Type B pancreatic cell (in vitro differentiated cells): ENCODE results near the gene GBA3. TPM values are rescaled to one million over a fixed set of nuclear protein-coding genes. Genes with fewer than 3 reads are reported as not detected.

Experiments used
- DNase-seq: peaks from one replicate; pipeline ENCODE4 v3.0.0; 2021; ENCODE audit warnings: mixed read lengths; ENCODE audit not compliant: unreplicated experiment; ENCODE audit errors: extremely low spot score
- H3K27ac Mint-ChIP-seq: 2 replicates; pipeline ENCODE4 v1.8.0; 2021; ENCODE audit warnings: mild to moderate bottlenecking, mixed read lengths
- H3K27me3 Mint-ChIP-seq: 2 replicates; pipeline ENCODE4 v1.8.0; 2021; ENCODE audit warnings: mixed read lengths
- H3K36me3 Mint-ChIP-seq: 2 replicates; pipeline ENCODE4 v1.8.0; 2021; ENCODE audit warnings: mixed read lengths
- H3K4me1 Mint-ChIP-seq: one replicate; pipeline ENCODE4 v1.8.0; 2021; ENCODE audit warnings: mixed read lengths; ENCODE audit not compliant: unreplicated experiment
- H3K4me3 Mint-ChIP-seq: 2 replicates; pipeline ENCODE4 v1.8.0; 2021; ENCODE audit warnings: mild to moderate bottlenecking, mixed read lengths
- H3K9me3 Mint-ChIP-seq: 2 replicates; pipeline ENCODE4 v1.8.0; 2021; ENCODE audit warnings: mixed read lengths
- total RNA-seq: library from RNA; stranded (reverse); gene quantifications from 2 replicates; pipeline ENCODE4 v1.2.1, GENCODE V29; 2021; ENCODE audit warnings: low replicate concordance
- TF ChIP-seq, protein P1 (sequence below): fragments of 200-600 bp; sonication (generic); conservative IDR thresholded peaks from 2 replicates; pipeline ENCODE4 v1.5.0; 2021; ENCODE audit warnings: antibody characterized with exemption, mild to moderate bottlenecking

GBA3 gene
- total RNA-seq, 1 donor from 2014 or later, result 1.4 TPM

DNA sequence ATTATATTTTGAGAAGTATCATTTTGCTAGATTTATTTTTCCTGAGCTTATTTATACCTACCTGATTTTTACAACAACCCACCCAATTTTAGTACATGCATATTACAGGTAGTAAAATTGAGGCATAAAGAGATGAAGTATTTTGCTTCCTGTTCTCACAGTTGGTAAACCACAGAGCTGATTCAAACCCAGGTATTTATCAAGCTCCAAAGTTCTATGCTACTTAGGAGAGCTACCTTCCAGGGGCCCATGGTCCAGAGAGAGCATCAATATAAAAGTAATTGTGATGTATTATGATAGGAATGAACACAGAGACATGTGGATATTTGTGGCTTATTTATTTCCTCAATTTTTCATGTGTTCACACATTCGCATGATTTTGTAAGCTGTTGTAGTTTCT, 20.2 kb upstream of the GBA3 start:
- Mint-ChIP-seq H3K4me3 (no peak overlapping the region), H3K4me1 (peaks cover 8% of the 10 kb centered on the region), H3K27me3 (peaks cover 3% of the 10 kb centered on the region), H3K9me3 (no peaks in the 10 kb centered on the region), H3K36me3 (no peaks in the 10 kb centered on the region), H3K27ac (no peak overlapping the region)
- TF ChIP-seq, protein P1, sequence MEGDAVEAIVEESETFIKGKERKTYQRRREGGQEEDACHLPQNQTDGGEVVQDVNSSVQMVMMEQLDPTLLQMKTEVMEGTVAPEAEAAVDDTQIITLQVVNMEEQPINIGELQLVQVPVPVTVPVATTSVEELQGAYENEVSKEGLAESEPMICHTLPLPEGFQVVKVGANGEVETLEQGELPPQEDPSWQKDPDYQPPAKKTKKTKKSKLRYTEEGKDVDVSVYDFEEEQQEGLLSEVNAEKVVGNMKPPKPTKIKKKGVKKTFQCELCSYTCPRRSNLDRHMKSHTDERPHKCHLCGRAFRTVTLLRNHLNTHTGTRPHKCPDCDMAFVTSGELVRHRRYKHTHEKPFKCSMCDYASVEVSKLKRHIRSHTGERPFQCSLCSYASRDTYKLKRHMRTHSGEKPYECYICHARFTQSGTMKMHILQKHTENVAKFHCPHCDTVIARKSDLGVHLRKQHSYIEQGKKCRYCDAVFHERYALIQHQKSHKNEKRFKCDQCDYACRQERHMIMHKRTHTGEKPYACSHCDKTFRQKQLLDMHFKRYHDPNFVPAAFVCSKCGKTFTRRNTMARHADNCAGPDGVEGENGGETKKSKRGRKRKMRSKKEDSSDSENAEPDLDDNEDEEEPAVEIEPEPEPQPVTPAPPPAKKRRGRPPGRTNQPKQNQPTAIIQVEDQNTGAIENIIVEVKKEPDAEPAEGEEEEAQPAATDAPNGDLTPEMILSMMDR, result no peak
- DNase-seq, result no peak

DNA sequence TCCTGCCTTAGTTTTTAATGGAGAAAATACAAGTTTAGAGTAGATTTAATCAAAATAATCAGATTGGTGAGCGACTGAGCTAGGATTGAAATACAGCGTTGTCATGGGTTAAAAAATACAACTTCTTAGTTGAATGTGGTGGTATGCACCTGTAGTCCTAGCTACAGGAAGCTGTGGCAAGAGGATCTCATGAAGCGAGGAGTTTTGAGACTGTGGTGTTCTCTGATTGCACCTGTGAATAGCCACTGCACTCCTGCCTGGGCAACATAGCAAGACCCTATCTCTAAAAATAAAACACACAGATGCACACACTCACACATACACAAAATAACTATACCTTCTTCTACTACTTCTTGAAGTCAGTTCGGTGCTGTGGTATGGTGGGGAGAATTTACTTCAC, 19.8 kb upstream of the GBA3 start:
- Mint-ChIP-seq H3K27ac (no peak overlapping the region), H3K9me3 (no peaks in the 10 kb centered on the region), H3K4me1 (peaks cover 8% of the 10 kb centered on the region), H3K27me3 (peaks cover 3% of the 10 kb centered on the region), H3K4me3 (no peak overlapping the region), H3K36me3 (no peaks in the 10 kb centered on the region)
- TF ChIP-seq, protein P1, result no peak
- no peak for DNase-seq

DNA sequence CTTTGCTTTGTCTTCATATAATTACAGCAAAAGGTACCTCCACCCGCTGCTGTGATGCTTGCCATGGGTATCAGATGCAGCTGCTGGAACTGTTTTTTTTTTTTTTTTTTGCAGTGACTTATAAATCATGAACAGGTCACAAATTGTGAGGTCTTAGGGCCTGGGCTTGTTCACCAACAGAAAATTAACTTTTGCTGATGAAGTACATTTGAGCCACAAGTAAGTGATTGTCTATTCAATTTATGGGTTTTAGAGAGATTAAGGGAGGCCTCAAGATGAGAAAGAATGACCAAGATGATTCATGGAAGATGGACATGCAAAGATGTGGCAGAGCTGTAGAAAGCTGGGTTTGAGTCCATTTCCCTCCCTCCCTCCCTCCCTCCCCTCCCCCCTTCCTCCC, 18.0 kb upstream of the GBA3 start:
- TF ChIP-seq, protein P1, result no peak
- no peaks in the 10 kb centered on the region for H3K36me3 Mint-ChIP-seq
- H3K27me3 Mint-ChIP-seq, result peaks cover 3% of the 10 kb centered on the region
- DNase-seq, result no peak
- no peak overlapping the region for H3K27ac Mint-ChIP-seq
- no peak overlapping the region for H3K4me3 Mint-ChIP-seq
- no peaks in the 10 kb centered on the region for H3K9me3 Mint-ChIP-seq
- peaks cover 6% of the 10 kb centered on the region for H3K4me1 Mint-ChIP-seq

GRCh38 chr4:22676063-22676462, 16.7 kb upstream of the GBA3 start:
- Mint-ChIP-seq H3K36me3 (no peaks in the 10 kb centered on the region), H3K4me1 (peaks cover 6% of the 10 kb centered on the region), H3K9me3 (no peaks in the 10 kb centered on the region), H3K27ac (peak overlapping the region; percentile 9), H3K27me3 (peaks cover 3% of the 10 kb centered on the region), H3K4me3 (no peak overlapping the region)
- TF ChIP-seq, protein P1, result no peak
- DNase-seq, result no peak

DNA sequence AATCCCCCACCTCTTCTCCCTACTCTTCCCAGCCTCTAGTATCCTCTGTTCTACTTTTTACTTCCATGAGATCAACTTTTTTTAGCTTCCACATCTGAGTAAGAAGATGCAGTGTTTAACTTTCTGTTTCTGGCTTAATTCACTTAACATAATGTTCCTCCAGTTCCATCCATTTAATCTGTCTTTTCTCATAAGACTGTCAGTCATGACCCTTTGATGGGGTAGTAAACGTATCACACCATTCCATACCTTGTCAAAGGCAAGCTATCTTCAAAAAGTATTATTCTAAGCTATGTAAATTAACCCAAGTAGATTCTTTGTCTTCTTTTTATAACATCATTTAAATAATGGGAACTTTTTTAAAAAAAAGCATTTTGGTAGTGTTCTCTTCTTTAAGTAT, 15.0 kb upstream of the GBA3 start:
- H3K27me3 Mint-ChIP-seq, result peaks cover 1% of the 10 kb centered on the region
- H3K4me3 Mint-ChIP-seq, result no peak overlapping the region
- H3K36me3 Mint-ChIP-seq, result no peaks in the 10 kb centered on the region
- H3K9me3 Mint-ChIP-seq, result no peaks in the 10 kb centered on the region
- peaks cover 6% of the 10 kb centered on the region for H3K4me1 Mint-ChIP-seq
- TF ChIP-seq, protein P1, result no peak
- no peak for DNase-seq
- H3K27ac Mint-ChIP-seq, result no peak overlapping the region
